Measurements from ENCODE around the gene HPDL.

HPDL gene

GRCh38 chr1:45365051-45365450, 38.4 kb downstream of the HPDL start:
- H3K79me2 ChIP-seq (ENCODE audit: control insufficient read depth, low read length) = no peaks in the 10 kb centered on the region
- no peaks in the 10 kb centered on the region for H3F3A ChIP-seq (ENCODE audit: control insufficient read depth, insufficient read depth)
- H3K27me3 ChIP-seq (ENCODE audit: control insufficient read depth, low read length) = no peaks in the 10 kb centered on the region
- peaks cover 6% of the 10 kb centered on the region for H3K4me1 ChIP-seq (ENCODE audit: control insufficient read depth, low read length)
- TF ChIP-seq EZH2phosphoT487 (IDR thresholded peaks at IDR 0.05; ENCODE audit: borderline replicate concordance, low read length) = no peak
- no peak for TF ChIP-seq CTCF (IDR thresholded peaks at IDR 0.05; ENCODE audit: low read depth, low read length, poor library complexity, severe bottlenecking)
- no peak overlapping the region for H3K27ac ChIP-seq (ENCODE audit: low read depth, low read length)
- H3K4me2 ChIP-seq (ENCODE audit: low read length) = no peak overlapping the region
- H3K9me3 ChIP-seq (ENCODE audit: control insufficient read depth, insufficient read depth, low read length) = no peaks in the 10 kb centered on the region
- no peaks in the 10 kb centered on the region for H3K9me2 ChIP-seq (replicated peaks; ENCODE audit: control insufficient read depth, low read length)
- no peaks in the 10 kb centered on the region for H4K20me1 ChIP-seq (ENCODE audit: control insufficient read depth, insufficient read depth, low read depth, low read length)
- H3K36me3 ChIP-seq (ENCODE audit: control insufficient read depth, low read length) = no peaks in the 10 kb centered on the region
- no peak overlapping the region for H3K4me3 ChIP-seq (ENCODE audit: low read length)

GRCh38 chr1:45370575-45370974, 43.9 kb downstream of the HPDL start:
- H3K36me3 ChIP-seq (ENCODE audit: control insufficient read depth, low read length) = no peaks in the 10 kb centered on the region
- TF ChIP-seq EZH2phosphoT487 (IDR thresholded peaks at IDR 0.05; ENCODE audit: borderline replicate concordance, low read length) (no peak), CTCF (IDR thresholded peaks at IDR 0.05; ENCODE audit: low read depth, low read length, poor library complexity, severe bottlenecking) (no peak)
- H3K4me1 ChIP-seq (ENCODE audit: control insufficient read depth, low read length) = peaks cover 18% of the 10 kb centered on the region
- no peak overlapping the region for H3K27ac ChIP-seq (ENCODE audit: low read depth, low read length)
- no peaks in the 10 kb centered on the region for H3K9me2 ChIP-seq (replicated peaks; ENCODE audit: control insufficient read depth, low read length)
- H3K79me2 ChIP-seq (ENCODE audit: control insufficient read depth, low read length) = no peaks in the 10 kb centered on the region
- no peak overlapping the region for H3K4me2 ChIP-seq (ENCODE audit: low read length)
- 0 out of 2 replicates have a peak, but pooled peaks cover 3% of the 10 kb centered on the region for H3F3A ChIP-seq (ENCODE audit: control insufficient read depth, insufficient read depth)
- H4K20me1 ChIP-seq (ENCODE audit: control insufficient read depth, insufficient read depth, low read depth, low read length) = no peaks in the 10 kb centered on the region
- H3K4me3 ChIP-seq (ENCODE audit: low read length) = peak overlapping the region; percentile 4; the same call in 1 of the 2 replicates
- H3K9me3 ChIP-seq (ENCODE audit: control insufficient read depth, insufficient read depth, low read length) = no peaks in the 10 kb centered on the region
- H3K27me3 ChIP-seq (ENCODE audit: control insufficient read depth, low read length) = no peaks in the 10 kb centered on the region

GRCh38 chr1:45373573-45373972, 46.9 kb downstream of the HPDL start:
- no peaks in the 10 kb centered on the region for H3K79me2 ChIP-seq (ENCODE audit: control insufficient read depth, low read length)
- H3K9me3 ChIP-seq (ENCODE audit: control insufficient read depth, insufficient read depth, low read length) = no peaks in the 10 kb centered on the region
- TF ChIP-seq EZH2phosphoT487 (IDR thresholded peaks at IDR 0.05; ENCODE audit: borderline replicate concordance, low read length) (no peak), CTCF (IDR thresholded peaks at IDR 0.05; ENCODE audit: low read depth, low read length, poor library complexity, severe bottlenecking) (no peak)
- H3K27me3 ChIP-seq (ENCODE audit: control insufficient read depth, low read length) = no peaks in the 10 kb centered on the region
- no peaks in the 10 kb centered on the region for H4K20me1 ChIP-seq (ENCODE audit: control insufficient read depth, insufficient read depth, low read depth, low read length)
- H3K4me3 ChIP-seq (ENCODE audit: low read length) = no peak overlapping the region
- no peaks in the 10 kb centered on the region for H3K9me2 ChIP-seq (replicated peaks; ENCODE audit: control insufficient read depth, low read length)
- 0 out of 2 replicates have a peak, but pooled peaks cover 3% of the 10 kb centered on the region for H3F3A ChIP-seq (ENCODE audit: control insufficient read depth, insufficient read depth)
- no peak overlapping the region for H3K4me2 ChIP-seq (ENCODE audit: low read length)
- H3K4me1 ChIP-seq (ENCODE audit: control insufficient read depth, low read length) = peaks cover 18% of the 10 kb centered on the region
- H3K36me3 ChIP-seq (ENCODE audit: control insufficient read depth, low read length) = no peaks in the 10 kb centered on the region
- H3K27ac ChIP-seq (ENCODE audit: low read depth, low read length) = no peak overlapping the region

All from DOHH2 (cell line).